Adrenal gland (tissue), 12 donors: ENCODE measurements around the gene PRDM11. TPM values are rescaled to one million over a fixed set of nuclear protein-coding genes. Genes with fewer than 3 reads are reported as not detected.

Experiments used
- DNase-seq, 7 donors: peaks; one replicate each; pipeline ENCODE4 v3.0.0-alpha.2; 2019 to 2020
- H3K27ac ChIP-seq, 5 donors: fragments of 200-600 bp; sonication (generic) in 4 of 5; 1 replicate in 3 of 5; 2 replicates in 2 of 5; pipeline versions ENCODE4 v1.5.1 to v1.8.0; 2016 to 2020; ENCODE audit warnings: mild to moderate bottlenecking in 1 of 5
- H3K27me3 ChIP-seq: fragments of 200-600 bp; 2 replicates; pipeline ENCODE4 v1.8.0; 2021
- H3K36me3 ChIP-seq, 2 donors: fragments of 200-600 bp; replicated peaks in 1 of 2; 1 replicate in 1 of 2; 2 replicates in 1 of 2; pipeline versions ENCODE4 v1.5.1 to v1.8.0; 2018 to 2022
- H3K4me1 ChIP-seq, 2 donors: fragments of 200-600 bp; replicated peaks in 1 of 2; 1 replicate in 1 of 2; 2 replicates in 1 of 2; pipeline versions ENCODE4 v1.5.1 to v1.8.0; 2018 to 2021
- H3K4me3 ChIP-seq, 4 donors: fragments of 200-600 bp; sonication (generic) in 3 of 4; one replicate each; pipeline ENCODE4 v1.5.1; 2016 to 2018
- H3K9me3 ChIP-seq, 3 donors: fragments of 200-600 bp; sonication (generic) in 1 of 3; replicated peaks in 1 of 3; 1 replicate in 2 of 3; 2 replicates in 1 of 3; pipeline versions ENCODE4 v1.5.1 to v1.8.0; 2016 to 2021
- POLR2A ChIP-seq, 2 donors: fragments of 450-650 bp; IDR thresholded peaks; one replicate each; pipeline ENCODE4 v1.6.1; 2017; ENCODE audit warnings: antibody characterized with exemption in 2 of 2, mild to moderate bottlenecking in 2 of 2, moderate library complexity in 1 of 2
- WGBS, 4 donors: extraction: QIAGEN DNeasy Blood & Tissue Kit in 2 of 4; methylation state at CpG; one replicate each; pipeline versions ENCODE4 v1.1.5 to v1.1.7; 2013 to 2017; 5-methylcytosine and 5-hydroxymethylcytosine counted together
- intact Hi-C, 2 donors: fragments of 100-400 bp; cut with DNase I; formaldehyde crosslinking; loops; one replicate each; pipeline versions ENCODE4 v1.14.1 to v1.15.0; 2022 to 2023
- polyA plus RNA-seq, 3 donors: library from polyadenylated mRNA; stranded (reverse); fragments of 200-250 nt in 2 of 3; fragments of 350-450 nt in 1 of 3; fragmentation: Illumina TruSeq in 1 of 3; extraction: RNeasy Lipid Tissue Mini Kit (QIAGEN cat#74804) in 1 of 3; gene quantifications; one replicate each; pipeline ENCODE4 v1.2.3, GENCODE V29; 2013 to 2014
- total RNA-seq, 9 donors: library from RNA; depleted of rRNA in 4 of 9; stranded (reverse); fragments of >200 nt in 4 of 9; fragments of 120-200 nt in 1 of 9; fragmentation: NEBNext Ultra II Directional in 1 of 9; extraction: Animal tissue kit (Norgen Biotek cat#: 25700) in 1 of 9; gene quantifications; one replicate each; pipeline versions ENCODE4 v1.1.0 to v1.2.4, GENCODE V29; 2013 to 2023
- TF ChIP-seq, protein P1 (sequence below), 6 experiments: fragments of 450-650 bp in 4 of 6; fragments of 200-600 bp in 2 of 6; sonication (generic) in 1 of 6; IDR thresholded peaks; 1 replicate in 5 of 6; 2 replicates in 1 of 6; pipeline versions ENCODE4 v1.5.1 to v1.8.0; 2016 to 2021; ENCODE audit warnings: antibody characterized with exemption in 6 of 6, mild to moderate bottlenecking in 2 of 6, moderate library complexity in 1 of 6
- donor health status: healthy with polysubstance abuse.
- donor health status: Bipolar disorder and iron deficiency.
- donor health status: DM: yes; HTN: yes; CAD: no.
- donor health status: DM: no; HTN: no; CAD: no.
- donor health status: DM: no; HTN: no; CAD: no.
- donor health status: DM: yes; HTN: yes; CAD: no.

The PRDM11 gene
- total and polyA plus RNA-seq, 12 donors, result 3.3 to 16.9 (median 11.9) TPM

DNA sequence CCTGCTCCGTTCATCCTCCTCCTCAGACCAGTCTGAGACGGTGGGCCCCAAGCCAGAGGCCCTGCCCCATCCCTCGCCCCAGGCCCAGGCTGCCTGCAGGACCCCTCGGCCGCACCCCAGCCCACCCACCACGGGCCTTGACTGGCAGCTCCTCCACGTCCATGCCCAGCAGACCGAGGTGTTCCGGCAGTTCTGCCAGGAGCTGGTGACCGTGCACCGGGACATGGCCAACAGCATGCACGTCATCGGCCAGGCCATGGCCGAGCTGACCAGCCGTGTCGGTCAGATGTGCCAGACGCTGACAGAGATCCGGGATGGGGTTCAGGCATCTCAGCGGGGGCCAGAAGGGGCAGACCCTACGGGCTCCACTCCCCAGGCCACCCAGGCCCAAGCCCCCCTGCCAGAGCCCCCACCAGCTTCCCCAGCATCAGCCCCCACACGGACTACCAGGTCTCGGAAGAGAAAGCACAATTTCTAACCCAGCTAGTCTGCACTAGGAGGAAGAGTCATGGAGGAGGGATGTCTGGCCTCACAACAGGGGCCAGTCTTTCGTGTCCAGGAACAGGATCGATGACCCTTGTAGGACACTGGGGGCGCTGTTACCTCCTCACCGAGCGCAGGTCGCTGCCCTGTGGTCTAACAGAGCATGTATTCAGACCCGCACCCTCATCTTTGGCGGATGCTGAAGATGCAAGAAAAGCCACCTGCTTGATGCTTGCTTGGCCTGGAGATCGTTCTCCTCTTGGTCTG lies 66.3 kb downstream of the PRDM11 start:
- Histone ChIP-seq H3K36me3 (peaks cover 0 to 14% of the 10 kb centered on the region in 2 donors), H3K27ac (no peak overlapping the region), H3K9me3 (no peaks in the 10 kb centered on the region), H3K27me3 (no peaks in the 10 kb centered on the region), H3K4me1 (peaks cover 0 to 11% of the 10 kb centered on the region in 2 donors), H3K4me3 (no peak overlapping the region)
- WGBS, 4 donors, result 84 to 94% (median 92%) methylated on average over 13 to 31 of the region's 31 CpGs
- DNase-seq, result no peak
- no peak for TF ChIP-seq POLR2A (IDR thresholded peaks at IDR 0.05)
- TF ChIP-seq, protein P1, sequence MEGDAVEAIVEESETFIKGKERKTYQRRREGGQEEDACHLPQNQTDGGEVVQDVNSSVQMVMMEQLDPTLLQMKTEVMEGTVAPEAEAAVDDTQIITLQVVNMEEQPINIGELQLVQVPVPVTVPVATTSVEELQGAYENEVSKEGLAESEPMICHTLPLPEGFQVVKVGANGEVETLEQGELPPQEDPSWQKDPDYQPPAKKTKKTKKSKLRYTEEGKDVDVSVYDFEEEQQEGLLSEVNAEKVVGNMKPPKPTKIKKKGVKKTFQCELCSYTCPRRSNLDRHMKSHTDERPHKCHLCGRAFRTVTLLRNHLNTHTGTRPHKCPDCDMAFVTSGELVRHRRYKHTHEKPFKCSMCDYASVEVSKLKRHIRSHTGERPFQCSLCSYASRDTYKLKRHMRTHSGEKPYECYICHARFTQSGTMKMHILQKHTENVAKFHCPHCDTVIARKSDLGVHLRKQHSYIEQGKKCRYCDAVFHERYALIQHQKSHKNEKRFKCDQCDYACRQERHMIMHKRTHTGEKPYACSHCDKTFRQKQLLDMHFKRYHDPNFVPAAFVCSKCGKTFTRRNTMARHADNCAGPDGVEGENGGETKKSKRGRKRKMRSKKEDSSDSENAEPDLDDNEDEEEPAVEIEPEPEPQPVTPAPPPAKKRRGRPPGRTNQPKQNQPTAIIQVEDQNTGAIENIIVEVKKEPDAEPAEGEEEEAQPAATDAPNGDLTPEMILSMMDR (IDR thresholded peaks at IDR 0.05), result no peak
- intact Hi-C loops, result no loop called here

GRCh38 chr11:45213316-45213665 lies 66.9 kb downstream of the PRDM11 start:
- Histone ChIP-seq H3K27ac (no peak overlapping the region), H3K4me1 (peaks cover 0 to 11% of the 10 kb centered on the region in 2 donors)

GRCh38 chr11:45213717-45214116 lies 67.3 kb downstream of the PRDM11 start:
- no peak overlapping the region for H3K4me3 ChIP-seq
- DNase-seq, result no peak
- H3K36me3 ChIP-seq, result peaks cover 0 to 14% of the 10 kb centered on the region in 2 donors
- H3K27ac ChIP-seq, result no peak overlapping the region
- no peaks in the 10 kb centered on the region for H3K27me3 ChIP-seq
- TF ChIP-seq, protein P1 (IDR thresholded peaks at IDR 0.05), result no peak
- no peak for TF ChIP-seq POLR2A (IDR thresholded peaks at IDR 0.05)
- peaks cover 0 to 11% of the 10 kb centered on the region in 2 donors for H3K4me1 ChIP-seq
- intact Hi-C loops, result no loop called here
- H3K9me3 ChIP-seq, result no peaks in the 10 kb centered on the region
- WGBS, 4 donors, result 86 to 100% (median 92%) methylated on average over 1 of the region's 1 CpG

More at GRCh38 chr11:45213316-45213665, 66.9 kb downstream of the PRDM11 start:
- TF ChIP-seq, protein P1 (IDR thresholded peaks at IDR 0.05), result no peak
- TF ChIP-seq POLR2A (IDR thresholded peaks at IDR 0.05), result no peak
- peaks cover 0 to 14% of the 10 kb centered on the region in 2 donors for H3K36me3 ChIP-seq
- H3K9me3 ChIP-seq, result no peaks in the 10 kb centered on the region
- H3K27me3 ChIP-seq, result no peaks in the 10 kb centered on the region
- 89 to 93% (median 91%) methylated on average over 5 to 12 of the region's 12 CpGs for WGBS, 4 donors
- no peak for DNase-seq
- H3K4me3 ChIP-seq, result no peak overlapping the region
- intact Hi-C loops, result no loop called here

GRCh38 chr11:45215098-45215865 lies 68.8 kb downstream of the PRDM11 start:
- Histone ChIP-seq H3K4me1 (peaks cover 0 to 8% of the 10 kb centered on the region in 2 donors), H3K27me3 (no peaks in the 10 kb centered on the region), H3K27ac (peak overlapping the region in 1 of 5 donors; percentile 6), H3K4me3 (no peak overlapping the region), H3K9me3 (no peaks in the 10 kb centered on the region), H3K36me3 (peaks cover 0 to 14% of the 10 kb centered on the region in 2 donors)
- WGBS, 4 donors, result 74 to 78% (median 78%) methylated on average over 4 of the region's 4 CpGs
- no peak for DNase-seq
- intact Hi-C loops, result no loop called here
- no peak for TF ChIP-seq POLR2A (IDR thresholded peaks at IDR 0.05)
- TF ChIP-seq, protein P1 (IDR thresholded peaks at IDR 0.05), result no peak
